ENCODE measurements around the gene DOK6.

The DOK6 gene

DNA sequence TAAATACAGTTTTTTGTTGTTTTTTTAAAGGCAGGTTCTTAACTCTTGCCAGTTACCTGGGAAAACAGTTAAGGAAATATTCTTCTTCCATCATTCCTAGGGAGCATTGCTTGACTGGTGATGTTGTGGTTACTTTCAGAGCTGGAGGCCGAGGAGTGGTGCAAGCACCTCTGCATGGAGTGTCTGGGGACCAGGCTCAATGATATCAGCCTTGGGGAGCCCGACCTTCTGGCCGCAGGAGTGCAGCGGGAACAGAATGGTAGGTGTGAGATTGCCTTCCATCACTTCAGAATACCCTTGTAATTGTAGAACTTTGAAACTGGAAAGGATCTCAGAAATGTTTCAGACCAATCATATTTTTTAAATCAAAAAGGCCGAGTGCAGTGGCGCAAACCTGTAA is 276.9 kb downstream of the DOK6 start:
- TF ChIP-seq CTCF (conservative IDR thresholded peaks at IDR 0.05; ENCODE audit: low read depth, low read length) = no peak
- DNase-seq (ENCODE audit: low read depth) = no peak
- no peak overlapping the region for H3K4me3 ChIP-seq (ENCODE audit: low read length)

- no peak for TF ChIP-seq CTCF (conservative IDR thresholded peaks at IDR 0.05; ENCODE audit: low read depth, low read length)
- H3K4me3 ChIP-seq (ENCODE audit: low read length) = no peak overlapping the region
- DNase-seq (ENCODE audit: low read depth) = no peak
Measured at GRCh38 chr18:69680123-69680522, 279.4 kb downstream of the DOK6 start.

DNA sequence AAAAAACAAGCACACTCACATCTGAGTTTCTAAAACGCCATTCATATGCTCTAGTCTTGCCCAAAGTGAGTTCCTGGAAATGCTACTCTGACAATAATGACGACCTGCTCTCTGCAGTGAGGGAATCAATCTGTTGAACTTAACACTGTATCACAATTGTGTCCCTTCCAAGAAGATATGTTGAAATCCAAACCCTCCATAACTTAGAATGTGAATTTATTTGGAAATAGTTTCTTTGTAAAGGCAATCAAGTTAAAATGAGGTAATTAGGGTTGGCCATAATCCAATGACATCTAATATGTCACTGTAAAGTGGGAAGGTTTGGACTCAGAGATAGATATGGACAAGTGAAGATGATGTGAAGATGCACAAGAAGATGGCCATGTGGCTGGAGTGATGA is 282.5 kb downstream of the DOK6 start:
- no peak for TF ChIP-seq CTCF (conservative IDR thresholded peaks at IDR 0.05; ENCODE audit: low read depth, low read length)
- H3K4me3 ChIP-seq (ENCODE audit: low read length) = no peak overlapping the region
- DNase-seq (ENCODE audit: low read depth) = no peak

DNA sequence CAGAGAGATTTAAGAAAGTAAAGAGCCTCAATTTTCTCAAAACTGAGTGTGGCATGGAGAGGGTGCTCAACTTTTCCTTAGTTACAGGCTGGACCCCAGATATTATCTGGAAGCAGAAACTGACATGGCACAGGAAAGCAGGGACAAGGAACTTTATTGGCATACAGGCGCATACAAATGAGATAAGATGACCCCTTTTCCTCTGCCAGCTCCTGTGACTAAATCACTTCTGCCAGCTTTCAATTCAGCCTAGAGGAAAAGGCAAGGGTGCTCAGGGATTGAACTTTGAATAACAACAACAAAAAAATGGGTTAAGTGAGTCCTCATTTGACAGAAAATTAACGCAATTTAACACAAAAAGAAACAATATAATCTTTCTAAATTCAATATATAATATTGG is 284.1 kb downstream of the DOK6 start:
- no peak for DNase-seq (ENCODE audit: low read depth)
- H3K4me3 ChIP-seq (ENCODE audit: low read length) = no peak overlapping the region
- no peak for TF ChIP-seq CTCF (conservative IDR thresholded peaks at IDR 0.05; ENCODE audit: low read depth, low read length)

GRCh38 chr18:69686861-69687260 is 286.2 kb downstream of the DOK6 start:
- no peak overlapping the region for H3K4me3 ChIP-seq (ENCODE audit: low read length)
- no peak for TF ChIP-seq CTCF (conservative IDR thresholded peaks at IDR 0.05; ENCODE audit: low read depth, low read length)
- no peak for DNase-seq (ENCODE audit: low read depth)

DNA sequence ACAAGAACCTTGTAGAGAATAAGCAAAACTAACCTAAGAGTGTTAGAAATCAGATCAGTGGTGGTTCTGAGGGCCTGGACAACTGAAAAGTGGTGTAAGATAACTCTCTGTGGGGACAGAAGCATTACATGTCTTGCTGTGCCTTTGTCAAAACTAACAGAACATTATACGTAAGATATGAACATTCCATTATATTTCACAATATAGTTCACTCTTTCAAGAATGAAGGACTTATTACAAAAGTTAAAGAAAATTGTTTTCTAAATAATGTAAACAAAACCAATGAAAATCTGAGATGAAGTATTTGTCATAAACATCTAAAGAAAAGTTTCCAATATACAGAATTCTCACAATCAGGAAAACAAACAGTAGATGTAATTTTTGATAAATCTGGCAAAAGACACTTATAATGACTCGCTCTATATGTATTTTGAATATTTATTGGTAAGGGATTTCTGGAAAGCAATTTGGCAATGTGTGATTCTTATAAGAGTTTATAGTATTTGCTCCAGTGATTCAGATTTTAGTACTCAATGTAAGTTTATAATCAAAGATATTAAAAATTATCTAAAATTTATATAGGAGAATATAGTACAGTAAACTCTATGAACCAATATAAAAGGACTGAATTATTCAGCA is 288.6 kb downstream of the DOK6 start:
- no peak overlapping the region for H3K4me3 ChIP-seq (ENCODE audit: low read length)
- DNase-seq (ENCODE audit: low read depth) = no peak
- TF ChIP-seq CTCF (conservative IDR thresholded peaks at IDR 0.05; ENCODE audit: low read depth, low read length) = no peak

DNA sequence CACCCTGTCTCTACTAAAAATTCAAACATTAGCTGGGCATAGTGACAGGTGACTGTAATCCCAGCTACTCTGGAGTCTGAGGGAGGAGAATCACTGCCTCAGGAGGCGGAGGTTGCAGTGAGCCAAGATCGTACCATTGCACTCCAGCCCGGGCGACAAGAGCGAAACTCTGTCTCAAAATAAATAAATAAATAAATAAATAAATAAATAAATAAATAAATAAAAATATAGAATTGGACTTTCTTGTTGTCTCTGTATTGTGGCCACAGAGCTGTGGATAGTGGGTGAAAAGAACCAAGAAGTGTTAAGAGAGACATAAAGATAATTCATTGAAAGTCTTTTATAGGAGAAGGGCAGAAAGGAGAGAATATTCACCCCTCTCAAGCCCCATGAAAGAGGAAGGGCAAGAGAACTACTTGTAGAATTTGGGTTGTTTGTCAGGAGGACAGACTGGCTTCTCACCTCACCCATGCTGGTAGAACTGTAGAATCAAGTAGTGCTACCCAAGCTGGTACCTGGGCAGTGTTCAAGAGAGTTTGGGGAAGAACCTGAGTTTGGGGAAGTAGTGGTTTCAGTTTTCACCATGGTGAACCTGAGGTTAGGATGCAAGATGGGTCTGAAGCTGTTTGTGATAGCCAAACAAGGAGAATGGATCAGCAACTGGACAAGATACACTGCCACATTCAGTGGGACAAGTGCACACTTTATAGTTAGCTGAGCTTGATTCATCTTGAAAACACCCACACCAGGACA is 290.5 kb downstream of the DOK6 start:
- no peak for TF ChIP-seq CTCF (conservative IDR thresholded peaks at IDR 0.05; ENCODE audit: low read depth, low read length)
- H3K4me3 ChIP-seq (ENCODE audit: low read length) = no peak overlapping the region
- no peak for DNase-seq (ENCODE audit: low read depth)

All from retinal pigment epithelial cell (primary cell).